T-cell (primary cell): ENCODE measurements around the gene TM4SF5. TPM values are rescaled to one million over a fixed set of nuclear protein-coding genes. Genes with fewer than 3 reads are reported as not detected.
A peak's percentile ranks its signal among the peaks of the same experiment; 100 is the strongest.

Experiments
- ATAC-seq, 4 experiments: fragments of 200-7000 bp in 3 of 4; fragments of 150-1000 bp in 1 of 4; cut with Tn5 transposase; replicated peaks in 1 of 4; 1 replicate in 3 of 4; 2 replicates in 1 of 4; pipeline ENCODE4 v1.10.0; 2021; ENCODE audit warnings: moderate library complexity in 3 of 4, mild to moderate bottlenecking in 2 of 4, moderate number of reproducible peaks in 1 of 4
- CTCF ChIA-PET, 2 donors: fragments of 300-600 bp; sonication (Branson Sonifier 250); formaldehyde crosslinking; loops; one replicate each; lab custom pipeline; 2022; ENCODE audit warnings: antibody characterized with exemption in 2 of 2; lab: Charles Lee
- POLR2A ChIA-PET, 2 donors: fragments of 300-600 bp; sonication (Branson Sonifier 250); formaldehyde crosslinking; loops; one replicate each; lab custom pipeline; 2022; ENCODE audit warnings: antibody characterized with exemption in 2 of 2; lab: Charles Lee
- DNase-seq, 35 experiments: peaks; one replicate each; pipeline versions ENCODE4 v3.0.0 to v3.0.0-alpha.2; 2013 to 2023
- H3K27ac ChIP-seq: one replicate; pipeline ENCODE4 v1.5.1; 2013; ENCODE audit warnings: low read length
- H3K27me3 ChIP-seq, 2 experiments: replicated peaks in 1 of 2; 1 replicate in 1 of 2; 2 replicates in 1 of 2; pipeline versions ENCODE4 v1.6.1 to v1.7.0; 2013; ENCODE audit warnings: low read length in 1 of 2, mixed read lengths in 1 of 2; ENCODE audit not compliant: control insufficient read depth in 2 of 2, insufficient read depth in 2 of 2; ENCODE audit errors: extremely low read depth in 1 of 2
- H3K36me3 ChIP-seq, 2 donors: 1 replicate in 1 of 2; 2 replicates in 1 of 2; pipeline versions ENCODE4 v1.6.1 to v1.7.0; 2013; ENCODE audit warnings: low read length in 1 of 2; ENCODE audit not compliant: control insufficient read depth in 2 of 2, insufficient read depth in 1 of 2; ENCODE audit errors: extremely low read depth in 1 of 2
- H3K4me1 ChIP-seq, 2 experiments: 1 replicate in 1 of 2; 2 replicates in 1 of 2; pipeline versions ENCODE4 v1.6.1 to v1.7.0; 2013; ENCODE audit warnings: low read length in 2 of 2, mixed read lengths in 1 of 2; ENCODE audit not compliant: insufficient read depth in 2 of 2, control insufficient read depth in 1 of 2; ENCODE audit errors: extremely low read depth in 1 of 2
- H3K4me3 ChIP-seq, 2 donors: 1 replicate in 1 of 2; 2 replicates in 1 of 2; pipeline versions ENCODE4 v1.5.1 to v1.7.0; 2013; ENCODE audit warnings: mild to moderate bottlenecking in 2 of 2, low read length in 1 of 2, moderate library complexity in 1 of 2; ENCODE audit not compliant: control insufficient read depth in 1 of 2; ENCODE audit errors: extremely low read depth in 1 of 2
- H3K9me3 ChIP-seq: 2 replicates; pipeline ENCODE4 v1.7.0; 2013
- H3K27ac Mint-ChIP-seq, 2 donors: one replicate each; pipeline ENCODE4 v1.8.0; 2020 to 2021; ENCODE audit warnings: mild to moderate bottlenecking in 2 of 2, mixed read lengths in 2 of 2
- H3K27me3 Mint-ChIP-seq, 2 donors: one replicate each; pipeline ENCODE4 v1.8.0; 2021 to 2022; ENCODE audit warnings: mixed read lengths in 2 of 2
- H3K36me3 Mint-ChIP-seq: one replicate; pipeline ENCODE4 v1.8.0; 2021; ENCODE audit warnings: mixed read lengths
- H3K4me1 Mint-ChIP-seq, 3 donors: one replicate each; pipeline ENCODE4 v1.8.0; 2020 to 2022; ENCODE audit warnings: mixed read lengths in 3 of 3, mild to moderate bottlenecking in 1 of 3
- H3K4me3 Mint-ChIP-seq, 3 donors: one replicate each; pipeline ENCODE4 v1.8.0; 2020 to 2022; ENCODE audit warnings: mild to moderate bottlenecking in 3 of 3, mixed read lengths in 3 of 3, moderate library complexity in 3 of 3
- H3K9me3 Mint-ChIP-seq, 3 donors: one replicate each; pipeline ENCODE4 v1.8.0; 2020 to 2022; ENCODE audit warnings: mixed read lengths in 3 of 3
- WGBS: methylation state at CpG from one replicate; pipeline ENCODE4 v1.1.5; 2013; ENCODE audit warnings: missing lambda C conversion rate; ENCODE audit not compliant: insufficient coverage; 5-methylcytosine and 5-hydroxymethylcytosine counted together
- total RNA-seq, 35 experiments: library from RNA in 6 of 35; stranded (reverse) in 6 of 35; fragments of 120-200 nt in 1 of 35; gene quantifications; one replicate each; pipeline versions ENCODE4 v1.2.1 to v1.2.4 and lab custom pipeline; 2013 to 2026

The TM4SF5 gene
- total RNA-seq, 5 donors from 2014 or later (not counting 1 experiment from before 2014, with no cell fraction given) = not detected

DNA sequence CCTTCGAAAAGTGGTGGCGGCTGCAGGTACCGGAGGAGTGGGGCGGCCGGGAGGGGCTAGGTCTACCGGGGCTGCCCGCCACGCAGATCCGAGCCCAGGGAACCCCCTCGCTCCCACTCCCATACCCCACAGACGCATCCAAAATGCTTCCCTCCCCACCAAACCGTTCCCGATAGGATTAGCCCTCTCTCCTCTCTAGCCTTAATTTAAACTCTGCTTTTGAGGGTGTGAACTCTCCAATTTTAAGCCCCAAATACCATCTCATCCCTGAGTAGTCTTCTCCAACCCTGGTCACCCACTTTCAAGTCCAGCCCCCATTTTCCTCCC is 31.7 kb upstream of the TM4SF5 start:
- ATAC-seq (no peak), DNase-seq (no peak)
- Mint-ChIP-seq H3K27me3 (peaks cover 4 to 19% of the 10 kb centered on the region in 2 donors), H3K27ac (peak overlapping the region; percentile 54 to 55), H3K36me3 (no peaks in the 10 kb centered on the region), H3K4me3 (peak overlapping the region; percentile 77 to 88 (median 81)), H3K4me1 (peaks cover 13 to 20% (median 17%) of the 10 kb centered on the region in 3 donors), H3K9me3 (no peaks in the 10 kb centered on the region)
- no peaks in the 10 kb centered on the region for H3K36me3 ChIP-seq
- CTCF ChIA-PET = no interaction called here
- H3K4me3 ChIP-seq = peak overlapping the region; percentile 65 to 79
- WGBS = 15% methylated on average over 12 of the region's 13 CpGs
- POLR2A ChIA-PET = no interaction called here
- H3K4me1 ChIP-seq = peaks cover 2 to 27% of the 10 kb centered on the region in 2 experiments
- H3K27ac ChIP-seq = no peak overlapping the region
- H3K27me3 ChIP-seq = peaks cover 8 to 63% of the 10 kb centered on the region in 2 experiments
- H3K9me3 ChIP-seq = no peaks in the 10 kb centered on the region

DNA sequence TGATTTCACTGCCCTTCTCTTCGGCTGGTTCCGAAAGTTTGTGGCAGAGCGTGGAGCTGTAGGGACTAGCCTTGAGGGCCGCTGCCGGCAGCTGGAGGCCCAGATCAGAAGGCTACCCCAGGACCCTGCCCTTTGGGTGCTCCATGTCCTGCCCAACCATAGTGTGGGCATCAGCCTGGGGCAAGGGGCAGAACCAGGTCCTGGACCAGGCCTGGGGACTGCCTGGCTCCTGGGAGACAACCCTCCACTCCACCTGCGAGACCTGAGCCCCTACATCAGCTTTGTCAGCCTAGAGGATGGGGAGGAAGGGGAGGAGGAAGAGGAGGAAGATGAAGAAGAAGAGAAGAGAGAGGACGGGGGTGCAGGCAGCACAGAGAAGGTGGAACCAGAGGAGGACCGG is 31.1 kb upstream of the TM4SF5 start:
- POLR2A ChIA-PET = no interaction called here
- ATAC-seq (no peak), DNase-seq (no peak)
- H3K4me1 ChIP-seq = peaks cover 2 to 31% of the 10 kb centered on the region in 2 experiments
- no peaks in the 10 kb centered on the region for H3K9me3 ChIP-seq
- no peaks in the 10 kb centered on the region for H3K36me3 Mint-ChIP-seq
- peaks cover 13 to 22% (median 22%) of the 10 kb centered on the region in 3 donors for H3K4me1 Mint-ChIP-seq
- H3K27ac Mint-ChIP-seq = peak overlapping the region; percentile 54 to 55
- no peaks in the 10 kb centered on the region for H3K36me3 ChIP-seq
- H3K27me3 Mint-ChIP-seq = peaks cover 4 to 19% of the 10 kb centered on the region in 2 donors
- CTCF ChIA-PET = no interaction called here
- no peak overlapping the region for H3K27ac ChIP-seq
- peak overlapping the region; percentile 77 to 88 (median 81) for H3K4me3 Mint-ChIP-seq
- no peak overlapping the region for H3K4me3 ChIP-seq
- H3K9me3 Mint-ChIP-seq = no peaks in the 10 kb centered on the region
- H3K27me3 ChIP-seq = peaks cover 8 to 68% of the 10 kb centered on the region in 2 experiments
- WGBS = 96% methylated on average over 5 of the region's 8 CpGs

DNA sequence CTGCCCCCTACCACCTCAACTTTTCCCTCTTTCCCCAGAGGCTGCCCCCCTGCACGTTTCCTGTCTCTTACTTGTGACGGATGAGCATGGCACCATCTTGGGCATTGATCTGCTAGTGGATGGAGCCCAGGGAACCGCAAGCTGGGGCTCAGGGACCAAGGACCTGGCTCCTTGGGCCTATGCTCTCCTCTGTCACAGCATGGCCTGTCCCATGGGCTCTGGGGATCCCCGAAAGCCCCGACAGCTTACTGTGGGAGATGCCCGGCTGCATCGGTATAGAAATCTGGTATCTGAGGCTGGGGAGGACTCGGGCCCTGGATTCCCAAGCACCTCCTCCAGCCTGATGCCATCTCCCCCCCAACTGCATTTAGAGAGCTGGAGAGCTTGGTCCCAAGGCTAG is 30.1 kb upstream of the TM4SF5 start:
- H3K36me3 Mint-ChIP-seq = no peaks in the 10 kb centered on the region
- Histone ChIP-seq H3K27ac (no peak overlapping the region), H3K36me3 (no peaks in the 10 kb centered on the region), H3K4me3 (no peak overlapping the region), H3K27me3 (peaks cover 7 to 73% of the 10 kb centered on the region in 2 experiments), H3K4me1 (peaks cover 2 to 31% of the 10 kb centered on the region in 2 experiments), H3K9me3 (no peaks in the 10 kb centered on the region)
- H3K4me3 Mint-ChIP-seq = peak overlapping the region; percentile 39 to 62 (median 51)
- no peaks in the 10 kb centered on the region for H3K9me3 Mint-ChIP-seq
- WGBS = 100% methylated on average over 2 of the region's 8 CpGs
- DNase-seq (no peak), ATAC-seq (no peak)
- ChIA-PET CTCF (no interaction called here), POLR2A (interaction anchor here (0.7 kb wide), 2 partner anchors 33 to 227 kb away, joined by 6 to 7 read pairs; no protein-coding TSS in a partner anchor)
- no peak overlapping the region for H3K27ac Mint-ChIP-seq
- H3K27me3 Mint-ChIP-seq = peaks cover 4 to 19% of the 10 kb centered on the region in 2 donors
- H3K4me1 Mint-ChIP-seq = peaks cover 13 to 23% (median 22%) of the 10 kb centered on the region in 3 donors

DNA sequence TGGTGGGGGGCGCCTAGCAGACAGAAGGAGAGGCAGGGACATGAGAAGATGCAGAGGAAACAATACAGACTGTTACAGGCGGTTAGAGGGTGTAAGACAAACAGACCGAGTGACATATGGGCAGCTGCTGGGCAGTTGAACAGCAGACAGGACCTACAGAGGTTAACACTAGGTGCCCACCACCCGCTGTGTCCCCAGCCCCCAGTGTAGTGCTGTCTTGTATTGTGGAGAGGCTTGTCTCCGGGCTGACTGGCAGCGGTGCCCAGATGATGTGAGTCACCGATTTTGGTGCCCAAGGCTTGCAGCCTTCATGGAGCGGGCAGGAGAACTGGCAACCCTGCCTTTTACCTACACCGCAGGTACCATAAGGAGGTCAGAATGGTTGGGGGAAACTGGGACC is 29.6 kb upstream of the TM4SF5 start:
- Histone ChIP-seq H3K9me3 (no peaks in the 10 kb centered on the region), H3K27ac (no peak overlapping the region), H3K36me3 (no peaks in the 10 kb centered on the region), H3K27me3 (peaks cover 7 to 74% of the 10 kb centered on the region in 2 experiments), H3K4me3 (no peak overlapping the region), H3K4me1 (peaks cover 2 to 32% of the 10 kb centered on the region in 2 experiments)
- ChIA-PET POLR2A (no interaction called here), CTCF (no interaction called here)
- DNase-seq = no peak
- H3K4me3 Mint-ChIP-seq = no peak overlapping the region
- H3K27me3 Mint-ChIP-seq = peaks cover 4 to 19% of the 10 kb centered on the region in 2 donors
- no peaks in the 10 kb centered on the region for H3K36me3 Mint-ChIP-seq
- no peak for ATAC-seq
- H3K27ac Mint-ChIP-seq = peak overlapping the region in 1 of 2 donors; percentile 38
- H3K4me1 Mint-ChIP-seq = peaks cover 14 to 24% (median 22%) of the 10 kb centered on the region in 3 donors
- WGBS = 85% methylated on average over 9 of the region's 9 CpGs
- H3K9me3 Mint-ChIP-seq = no peaks in the 10 kb centered on the region

GRCh38 chr17:4742629-4743028 is 29.1 kb upstream of the TM4SF5 start:
- ChIA-PET POLR2A (no interaction called here), CTCF (no interaction called here)
- no peaks in the 10 kb centered on the region for H3K36me3 Mint-ChIP-seq
- no peak overlapping the region for H3K4me3 Mint-ChIP-seq
- no peaks in the 10 kb centered on the region for H3K9me3 Mint-ChIP-seq
- no peak overlapping the region for H3K27ac Mint-ChIP-seq
- H3K36me3 ChIP-seq = no peaks in the 10 kb centered on the region
- WGBS = 89% methylated on average over 6 of the region's 10 CpGs
- no peak overlapping the region for H3K27ac ChIP-seq
- H3K9me3 ChIP-seq = no peaks in the 10 kb centered on the region
- peaks cover 16 to 25% (median 23%) of the 10 kb centered on the region in 3 donors for H3K4me1 Mint-ChIP-seq
- DNase-seq (no peak), ATAC-seq (no peak)
- peaks cover 2 to 37% of the 10 kb centered on the region in 2 experiments for H3K4me1 ChIP-seq
- H3K27me3 Mint-ChIP-seq = peaks cover 4 to 19% of the 10 kb centered on the region in 2 donors
- no peak overlapping the region for H3K4me3 ChIP-seq
- peaks cover 7 to 74% of the 10 kb centered on the region in 2 experiments for H3K27me3 ChIP-seq

GRCh38 chr17:4743216-4743615 is 28.5 kb upstream of the TM4SF5 start:
- CTCF ChIA-PET = no interaction called here
- no peaks in the 10 kb centered on the region for H3K9me3 ChIP-seq
- POLR2A ChIA-PET = no interaction called here
- H3K27ac ChIP-seq = no peak overlapping the region
- ATAC-seq (no peak), DNase-seq (no peak)
- Mint-ChIP-seq H3K27me3 (peaks cover 4 to 19% of the 10 kb centered on the region in 2 donors), H3K4me1 (peaks cover 21 to 29% (median 28%) of the 10 kb centered on the region in 3 donors), H3K4me3 (no peak overlapping the region), H3K9me3 (no peaks in the 10 kb centered on the region), H3K36me3 (no peaks in the 10 kb centered on the region), H3K27ac (no peak overlapping the region)
- no peaks in the 10 kb centered on the region for H3K36me3 ChIP-seq
- H3K4me1 ChIP-seq = peaks cover 2 to 41% of the 10 kb centered on the region in 2 experiments
- 60% methylated on average over 1 of the region's 8 CpGs for WGBS
- H3K27me3 ChIP-seq = peaks cover 5 to 73% of the 10 kb centered on the region in 2 experiments
- no peak overlapping the region for H3K4me3 ChIP-seq
